ENCODE data around the gene CPAMD8.

The CPAMD8 gene

DNA sequence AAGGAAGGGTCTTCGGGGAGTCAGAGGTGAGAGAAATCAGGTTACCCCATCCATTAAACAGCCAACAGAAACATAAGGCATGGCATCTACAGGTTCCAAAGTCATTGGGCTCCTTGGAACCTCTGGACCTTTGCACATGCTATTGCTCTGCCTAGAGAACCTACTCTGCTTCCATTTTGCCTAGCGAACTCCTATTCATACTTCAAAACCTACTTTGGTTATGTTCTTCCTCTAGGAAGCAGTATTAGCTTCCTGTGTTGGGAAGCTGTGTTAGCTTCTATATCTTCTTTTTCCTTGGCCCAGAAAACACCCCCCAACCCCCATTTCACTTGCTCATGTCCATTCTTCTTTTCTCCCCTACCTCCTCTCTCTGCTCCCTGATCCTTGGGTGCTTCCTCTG lies 98.3 kb downstream of the CPAMD8 start:
- TF ChIP-seq, protein P1, sequence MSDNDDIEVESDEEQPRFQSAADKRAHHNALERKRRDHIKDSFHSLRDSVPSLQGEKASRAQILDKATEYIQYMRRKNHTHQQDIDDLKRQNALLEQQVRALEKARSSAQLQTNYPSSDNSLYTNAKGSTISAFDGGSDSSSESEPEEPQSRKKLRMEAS (IDR thresholded peaks at IDR 0.05; ENCODE audit: low read depth, low read length) = no peak
- TF ChIP-seq, protein P2, sequence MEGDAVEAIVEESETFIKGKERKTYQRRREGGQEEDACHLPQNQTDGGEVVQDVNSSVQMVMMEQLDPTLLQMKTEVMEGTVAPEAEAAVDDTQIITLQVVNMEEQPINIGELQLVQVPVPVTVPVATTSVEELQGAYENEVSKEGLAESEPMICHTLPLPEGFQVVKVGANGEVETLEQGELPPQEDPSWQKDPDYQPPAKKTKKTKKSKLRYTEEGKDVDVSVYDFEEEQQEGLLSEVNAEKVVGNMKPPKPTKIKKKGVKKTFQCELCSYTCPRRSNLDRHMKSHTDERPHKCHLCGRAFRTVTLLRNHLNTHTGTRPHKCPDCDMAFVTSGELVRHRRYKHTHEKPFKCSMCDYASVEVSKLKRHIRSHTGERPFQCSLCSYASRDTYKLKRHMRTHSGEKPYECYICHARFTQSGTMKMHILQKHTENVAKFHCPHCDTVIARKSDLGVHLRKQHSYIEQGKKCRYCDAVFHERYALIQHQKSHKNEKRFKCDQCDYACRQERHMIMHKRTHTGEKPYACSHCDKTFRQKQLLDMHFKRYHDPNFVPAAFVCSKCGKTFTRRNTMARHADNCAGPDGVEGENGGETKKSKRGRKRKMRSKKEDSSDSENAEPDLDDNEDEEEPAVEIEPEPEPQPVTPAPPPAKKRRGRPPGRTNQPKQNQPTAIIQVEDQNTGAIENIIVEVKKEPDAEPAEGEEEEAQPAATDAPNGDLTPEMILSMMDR (IDR thresholded peaks at IDR 0.05; ENCODE audit: low read depth, low read length) = no peak
- TF ChIP-seq MYC (IDR thresholded peaks at IDR 0.05; ENCODE audit: low read depth, low read length) = no peak
- no peak for TF ChIP-seq POLR2A (IDR thresholded peaks at IDR 0.05; ENCODE audit: extremely low read depth, insufficient read length)
- no peak for DNase-seq (ENCODE audit: low read depth)
- no peak overlapping the region for H3K4me3 ChIP-seq (ENCODE audit: low read depth, low read length)

DNA sequence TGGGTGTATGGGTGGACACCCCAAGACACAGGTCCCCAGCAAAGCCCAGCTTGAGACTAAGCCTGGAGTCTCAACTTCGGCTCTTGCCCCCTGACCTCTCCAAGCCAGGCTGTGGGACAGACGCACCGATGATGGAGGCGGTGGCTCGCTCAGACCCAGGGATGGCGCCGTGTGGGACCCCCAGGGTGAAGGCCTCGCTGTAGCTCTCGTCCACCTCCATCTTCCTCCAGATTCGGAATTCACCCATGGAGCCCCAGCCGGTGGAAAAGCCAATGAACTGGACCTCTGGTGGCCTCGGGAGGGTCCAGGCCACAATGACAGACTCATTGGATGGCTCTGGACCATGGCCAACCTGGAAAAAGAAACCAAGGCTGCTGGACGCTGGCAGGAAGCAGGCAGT lies 98.7 kb downstream of the CPAMD8 start:
- TF ChIP-seq, protein P1 (IDR thresholded peaks at IDR 0.05; ENCODE audit: low read depth, low read length) = no peak
- no peak for TF ChIP-seq MYC (IDR thresholded peaks at IDR 0.05; ENCODE audit: low read depth, low read length)
- no peak for TF ChIP-seq POLR2A (IDR thresholded peaks at IDR 0.05; ENCODE audit: extremely low read depth, insufficient read length)
- TF ChIP-seq, protein P2 (IDR thresholded peaks at IDR 0.05; ENCODE audit: low read depth, low read length) = no peak
- no peak for DNase-seq (ENCODE audit: low read depth)
- no peak overlapping the region for H3K4me3 ChIP-seq (ENCODE audit: low read depth, low read length)

DNA sequence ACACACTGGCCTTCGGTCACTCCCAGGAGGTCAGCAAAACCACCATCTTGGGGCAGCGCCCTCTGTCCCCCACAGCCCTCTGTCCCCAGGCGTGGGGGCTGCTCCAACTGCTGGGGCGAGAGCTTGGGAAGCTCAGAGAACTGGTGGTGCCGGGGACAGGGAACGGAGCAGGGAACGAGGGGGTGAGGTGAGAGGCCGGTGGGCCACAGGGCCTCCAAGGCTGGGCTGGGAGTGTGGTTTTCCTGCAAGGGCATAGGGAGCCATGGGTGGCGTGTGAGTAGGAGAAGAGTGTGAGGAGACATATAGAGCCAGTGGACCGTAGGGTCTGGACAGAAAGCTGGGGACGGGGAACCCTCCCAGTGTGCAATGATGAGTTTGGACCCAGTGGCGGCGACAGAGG lies 103.7 kb downstream of the CPAMD8 start:
- TF ChIP-seq, protein P1 (IDR thresholded peaks at IDR 0.05; ENCODE audit: low read depth, low read length) = no peak
- TF ChIP-seq POLR2A (IDR thresholded peaks at IDR 0.05; ENCODE audit: extremely low read depth, insufficient read length) = no peak
- TF ChIP-seq, protein P2 (IDR thresholded peaks at IDR 0.05; ENCODE audit: low read depth, low read length) = no peak
- TF ChIP-seq MYC (IDR thresholded peaks at IDR 0.05; ENCODE audit: low read depth, low read length) = no peak
- DNase-seq (ENCODE audit: low read depth) = no peak
- H3K4me3 ChIP-seq (ENCODE audit: low read depth, low read length) = no peak overlapping the region

DNA sequence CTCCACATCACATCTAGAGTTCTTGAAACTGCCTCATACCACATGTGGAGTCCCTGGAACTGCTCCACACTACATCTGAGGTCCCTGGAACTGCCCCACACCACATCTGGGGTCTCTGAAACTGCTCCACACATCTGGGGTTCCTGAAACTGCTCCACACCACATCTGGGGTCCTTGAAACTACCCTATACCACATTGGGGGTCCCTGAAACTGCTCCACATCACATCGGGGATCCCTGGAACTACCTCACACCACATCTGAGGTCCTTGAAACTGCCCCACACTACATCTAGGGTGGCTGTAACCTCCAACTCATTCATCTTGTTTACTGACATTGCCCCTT lies 104.0 kb downstream of the CPAMD8 start:
- H3K4me3 ChIP-seq (ENCODE audit: low read depth, low read length) = no peak overlapping the region
- TF ChIP-seq, protein P1 (IDR thresholded peaks at IDR 0.05; ENCODE audit: low read depth, low read length) = no peak
- TF ChIP-seq, protein P2 (IDR thresholded peaks at IDR 0.05; ENCODE audit: low read depth, low read length) = no peak
- TF ChIP-seq POLR2A (IDR thresholded peaks at IDR 0.05; ENCODE audit: extremely low read depth, insufficient read length) (no peak), MYC (IDR thresholded peaks at IDR 0.05; ENCODE audit: low read depth, low read length) (no peak)
- no peak for DNase-seq (ENCODE audit: low read depth)

DNA sequence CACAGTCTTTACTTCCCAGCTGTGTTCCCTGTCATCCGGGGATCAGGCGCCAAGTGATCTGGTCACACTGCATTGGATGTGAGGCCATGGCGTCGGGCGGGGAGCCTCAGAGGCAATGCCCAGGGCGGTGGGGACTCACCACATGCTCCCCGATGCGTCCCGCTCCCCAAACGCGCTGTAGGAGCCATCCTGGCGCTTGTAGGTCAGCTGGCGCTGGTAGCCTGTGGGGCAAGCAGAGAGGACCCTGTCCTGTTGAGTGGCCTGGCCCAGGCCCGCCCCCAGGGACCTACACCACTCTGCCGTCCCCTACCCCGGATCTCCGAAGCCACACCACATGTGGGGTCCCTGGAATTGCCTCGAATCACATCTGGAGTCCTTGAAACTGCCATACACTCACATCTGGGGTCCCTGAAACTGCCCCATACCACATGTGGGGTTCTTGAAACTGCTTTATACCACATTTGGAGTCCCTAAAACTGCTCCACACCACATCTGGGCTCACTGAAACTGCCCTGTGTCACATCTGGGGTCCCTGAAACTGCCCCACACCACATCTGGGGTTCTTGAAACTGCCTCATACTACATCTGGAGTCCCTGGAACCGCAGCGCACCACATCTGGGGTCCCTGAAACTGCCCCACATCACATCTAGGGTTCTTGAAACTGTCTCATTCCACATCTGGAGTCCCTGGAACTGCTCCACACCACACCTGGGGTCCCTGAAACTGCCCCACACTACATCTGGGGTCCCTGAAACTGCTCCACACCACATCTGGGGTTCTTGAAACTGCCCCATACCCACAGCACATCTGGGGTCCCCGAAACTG lies 104.6 kb downstream of the CPAMD8 start:
- H3K4me3 ChIP-seq (ENCODE audit: low read depth, low read length) = no peak overlapping the region
- TF ChIP-seq, protein P1 (IDR thresholded peaks at IDR 0.05; ENCODE audit: low read depth, low read length) = no peak
- TF ChIP-seq POLR2A (IDR thresholded peaks at IDR 0.05; ENCODE audit: extremely low read depth, insufficient read length) (no peak), MYC (IDR thresholded peaks at IDR 0.05; ENCODE audit: low read depth, low read length) (no peak)
- TF ChIP-seq, protein P2 (IDR thresholded peaks at IDR 0.05; ENCODE audit: low read depth, low read length) = no peak
- DNase-seq (ENCODE audit: low read depth) = peak; percentile 20

All from NB4 (cell line).